Measurements from ENCODE around the gene TMOD3. TPM values are rescaled to one million over a fixed set of nuclear protein-coding genes. Genes with fewer than 3 reads are reported as not detected.
A peak's percentile ranks its signal among the peaks of the same experiment; 100 is the strongest.

Gene TMOD3
- total and polyA plus RNA-seq, 4 donors: 12.4 to 108 (median 41.1) TPM

GRCh38 chr15:51799282-51800252, 29.9 kb upstream of the TMOD3 start:
- no peak for TF ChIP-seq CTCF (IDR thresholded peaks at IDR 0.05; ENCODE audit: control extremely low read depth, extremely low read depth)
- Histone ChIP-seq H3K4me1 (ENCODE audit: control insufficient read depth in 5 of 5, insufficient read depth in 5 of 5, low read length in 5 of 5) (peaks cover 0 to 5% (median 4%) of the 10 kb centered on the region in 5 donors), H3K36me3 (ENCODE audit: control insufficient read depth in 4 of 4, insufficient read depth in 4 of 4, low read length in 4 of 4) (peaks cover 0 to 10% (median under 1%) of the 10 kb centered on the region in 4 donors), H3K27ac (ENCODE audit: low read depth in 1 of 2, low read length in 1 of 2) (peak overlapping the region in 1 of 2 donors; percentile 6), H3K27me3 (ENCODE audit: control insufficient read depth in 3 of 3, insufficient read depth in 3 of 3, low read length in 2 of 3) (no peaks in the 10 kb centered on the region), H3K9ac (ENCODE audit: insufficient read depth in 1 of 2, low read length in 2 of 2) (no peak overlapping the region), H3K4me3 (no peak overlapping the region), H3K9me3 (ENCODE audit: control insufficient read depth in 4 of 4, insufficient read depth in 3 of 4, low read length in 3 of 4) (no peaks in the 10 kb centered on the region)
- 55 to 78% methylated on average over 6 of the region's 6 CpGs for WGBS, 2 donors
- peak in 1 of 3 donors; percentile 33 for DNase-seq
- ATAC-seq (ENCODE audit: insufficient read depth, low FRiP score): no peak

- Histone ChIP-seq H3K4me3 (no peak overlapping the region), H3K27me3 (ENCODE audit: control insufficient read depth in 3 of 3, insufficient read depth in 3 of 3, low read length in 2 of 3) (no peaks in the 10 kb centered on the region), H3K36me3 (ENCODE audit: control insufficient read depth in 4 of 4, insufficient read depth in 4 of 4, low read length in 4 of 4) (peaks cover 0 to 12% (median under 1%) of the 10 kb centered on the region in 4 donors), H3K9ac (ENCODE audit: insufficient read depth in 1 of 2, low read length in 2 of 2) (no peak overlapping the region), H3K27ac (ENCODE audit: low read depth in 1 of 2, low read length in 1 of 2) (no peak overlapping the region), H3K4me1 (ENCODE audit: control insufficient read depth in 5 of 5, insufficient read depth in 5 of 5, low read length in 5 of 5) (peaks cover 0 to 5% (median 4%) of the 10 kb centered on the region in 5 donors), H3K9me3 (ENCODE audit: control insufficient read depth in 4 of 4, insufficient read depth in 3 of 4, low read length in 3 of 4) (no peaks in the 10 kb centered on the region)
- DNase-seq (peak; percentile 57 to 89 (median 84)), ATAC-seq (ENCODE audit: insufficient read depth, low FRiP score) (no peak)
- WGBS, 2 donors: 68 to 77% methylated on average over 3 of the region's 3 CpGs
- TF ChIP-seq CTCF (IDR thresholded peaks at IDR 0.05; ENCODE audit: control extremely low read depth, extremely low read depth): peak; percentile 14
Observed at GRCh38 chr15:51801391-51801835, 28.0 kb upstream of the TMOD3 start.

GRCh38 chr15:51802593-51802992, 26.9 kb upstream of the TMOD3 start:
- no peaks in the 10 kb centered on the region for H3K9me3 ChIP-seq (ENCODE audit: control insufficient read depth in 4 of 4, insufficient read depth in 3 of 4, low read length in 3 of 4)
- H3K9ac ChIP-seq (ENCODE audit: insufficient read depth in 1 of 2, low read length in 2 of 2): no peak overlapping the region
- ATAC-seq (ENCODE audit: insufficient read depth, low FRiP score) (no peak), DNase-seq (no peak)
- no peak overlapping the region for H3K4me3 ChIP-seq
- H3K36me3 ChIP-seq (ENCODE audit: control insufficient read depth in 4 of 4, insufficient read depth in 4 of 4, low read length in 4 of 4): peaks cover 0 to 19% (median under 1%) of the 10 kb centered on the region in 4 donors
- no peak for TF ChIP-seq CTCF (IDR thresholded peaks at IDR 0.05; ENCODE audit: control extremely low read depth, extremely low read depth)
- H3K27ac ChIP-seq (ENCODE audit: low read depth in 1 of 2, low read length in 1 of 2): no peak overlapping the region
- H3K27me3 ChIP-seq (ENCODE audit: control insufficient read depth in 3 of 3, insufficient read depth in 3 of 3, low read length in 2 of 3): no peaks in the 10 kb centered on the region
- 86 to 92% methylated on average over 5 of the region's 5 CpGs for WGBS, 2 donors
- H3K4me1 ChIP-seq (ENCODE audit: control insufficient read depth in 5 of 5, insufficient read depth in 5 of 5, low read length in 5 of 5): peaks cover 0 to 5% (median 4%) of the 10 kb centered on the region in 5 donors

Data from lung (tissue), 12 donors.